Neural cell (in vitro differentiated cells): ENCODE data around the gene ZNF625. TPM values are rescaled to one million over a fixed set of nuclear protein-coding genes. Genes with fewer than 3 reads are reported as not detected.

Source experiments
- H2AFZ ChIP-seq: fragments of 200-600, 300-800 bp; sonication (generic), shearing (Covaris generic); 2 replicates; pipeline ENCODE4 v1.6.0; 2014; ENCODE audit warnings: low read depth, mild to moderate bottlenecking, antibody characterized with exemption, low read length, moderate library complexity
- H3F3A ChIP-seq: fragments of 200-600 bp; shearing (Covaris generic); 2 replicates; pipeline ENCODE4 v1.6.1; 2016; ENCODE audit warnings: mild to moderate bottlenecking, moderate library complexity, mixed read lengths, antibody characterized with exemption, low read length; ENCODE audit not compliant: insufficient read depth, poor library complexity, severe bottlenecking
- H3K27ac ChIP-seq: fragments of 200-600, 300-800 bp; sonication (generic), shearing (Covaris generic); 2 replicates; pipeline ENCODE4 v1.5.1; 2014; ENCODE audit warnings: mild to moderate bottlenecking, low read length, moderate library complexity
- H3K27me3 ChIP-seq: fragments of 300-800, 200-600 bp; sonication (generic), shearing (Covaris generic); 2 replicates; pipeline ENCODE4 v1.6.0; 2014; ENCODE audit warnings: mild to moderate bottlenecking, low read depth, low read length, moderate library complexity; ENCODE audit not compliant: insufficient read depth
- H3K36me3 ChIP-seq: fragments of 300-800, 200-600 bp; sonication (generic), shearing (Covaris generic); 2 replicates; pipeline ENCODE4 v1.5.1; 2014; ENCODE audit warnings: mild to moderate bottlenecking, antibody characterized with exemption, low read length, moderate library complexity; ENCODE audit not compliant: insufficient read depth
- H3K4me2 ChIP-seq: fragments of 300-800, 200-600 bp; sonication (generic), shearing (Covaris generic); 2 replicates; pipeline ENCODE4 v1.6.0; 2014; ENCODE audit warnings: mild to moderate bottlenecking, low read length
- H3K4me3 ChIP-seq: fragments of 300-800, 200-600 bp; sonication (generic), shearing (Covaris generic); 2 replicates; pipeline ENCODE4 v1.5.1; 2014; ENCODE audit warnings: mild to moderate bottlenecking, low read length, moderate library complexity
- H3K79me2 ChIP-seq: fragments of 200-600 bp; shearing (Covaris generic); replicated peaks from 2 replicates; pipeline ENCODE4 v1.6.0; 2014; ENCODE audit warnings: mild to moderate bottlenecking, low read length, moderate library complexity; ENCODE audit not compliant: insufficient read depth
- H3K9ac ChIP-seq: fragments of 300-800, 200-600 bp; sonication (generic), shearing (Covaris generic); 2 replicates; pipeline ENCODE4 v1.6.1; 2016; ENCODE audit warnings: mild to moderate bottlenecking, low read length, mixed read lengths
- H3K9me2 ChIP-seq: fragments of 200-600 bp; shearing (Covaris generic); 2 replicates; pipeline ENCODE4 v1.6.1; 2016; ENCODE audit warnings: mild to moderate bottlenecking, low read length, mixed read lengths; ENCODE audit not compliant: insufficient read depth
- H3K9me3 ChIP-seq: fragments of 200-600, 300-800 bp; sonication (generic), shearing (Covaris generic); 2 replicates; pipeline ENCODE4 v1.6.1; 2016; ENCODE audit warnings: mild to moderate bottlenecking, mixed run types, low read length, moderate library complexity, mixed read lengths
- H4K20me1 ChIP-seq: fragments of 200-600 bp; shearing (Covaris generic); 2 replicates; pipeline ENCODE4 v1.6.1; 2016; ENCODE audit warnings: mild to moderate bottlenecking, mixed run types; ENCODE audit not compliant: insufficient read depth
- CTCF ChIP-seq: fragments of 450-650 bp; IDR thresholded peaks from 2 replicates; pipeline ENCODE4 v1.5.1; 2014; ENCODE audit warnings: antibody characterized with exemption, mild to moderate bottlenecking, moderate library complexity; ENCODE audit not compliant: poor library complexity, severe bottlenecking
- EP300 ChIP-seq: fragments of 450-650 bp; conservative IDR thresholded peaks from 2 replicates; pipeline ENCODE4 v1.6.1; 2014; ENCODE audit warnings: antibody characterized with exemption, mild to moderate bottlenecking, moderate library complexity; ENCODE audit not compliant: poor library complexity, severe bottlenecking
- EZH2 ChIP-seq: fragments of 200-600, 300-800 bp; shearing (Covaris generic), sonication (generic); IDR thresholded peaks from 2 replicates; pipeline ENCODE4 v1.6.1; 2014; ENCODE audit warnings: antibody characterized with exemption, low read length, borderline replicate concordance, mild to moderate bottlenecking; ENCODE audit not compliant: insufficient read depth, poor library complexity, severe bottlenecking
- MXI1 ChIP-seq: fragments of 450-650 bp; conservative IDR thresholded peaks from 2 replicates; pipeline ENCODE4 v1.6.1; 2014; ENCODE audit warnings: antibody characterized with exemption, mild to moderate bottlenecking; ENCODE audit not compliant: poor library complexity, severe bottlenecking
- POLR2AphosphoS5 ChIP-seq: IDR thresholded peaks from 2 replicates; pipeline ENCODE4 v1.6.1; 2012
- RAD21 ChIP-seq: fragments of 450-650 bp; conservative IDR thresholded peaks from 2 replicates; pipeline ENCODE4 v1.6.1; 2014; ENCODE audit warnings: antibody characterized with exemption, mild to moderate bottlenecking, moderate library complexity
- REST ChIP-seq: IDR thresholded peaks from 2 replicates; pipeline ENCODE4 v1.6.1; 2012; ENCODE audit warnings: borderline replicate concordance
- SMC3 ChIP-seq: fragments of 450-650 bp; conservative IDR thresholded peaks from 2 replicates; pipeline ENCODE4 v1.6.1; 2014; ENCODE audit warnings: antibody characterized with exemption, mild to moderate bottlenecking, moderate library complexity; ENCODE audit not compliant: poor library complexity
- TAF1 ChIP-seq: IDR thresholded peaks from 2 replicates; pipeline ENCODE4 v1.6.1; 2012; ENCODE audit warnings: low read depth
- polyA plus RNA-seq: library from polyadenylated mRNA; depleted of rRNA; stranded (reverse); fragments of >200 nt; gene quantifications from 2 replicates; pipeline ENCODE4 v1.2.3, GENCODE V29; 2014

ZNF625 gene
- polyA plus RNA-seq, 1 donor from 2014 or later, result 11.6 TPM

- no peaks in the 10 kb centered on the region for H3K27me3 ChIP-seq
- H3F3A ChIP-seq, result no peaks in the 10 kb centered on the region
- H3K79me2 ChIP-seq, result no peaks in the 10 kb centered on the region
- no peaks in the 10 kb centered on the region for H3K9me2 ChIP-seq
- H2AFZ ChIP-seq, result no peak overlapping the region
- peaks cover 10% of the 10 kb centered on the region for H3K36me3 ChIP-seq
- no peaks in the 10 kb centered on the region for H3K9me3 ChIP-seq
- H3K4me2 ChIP-seq, result no peak overlapping the region
- H4K20me1 ChIP-seq, result no peaks in the 10 kb centered on the region
- TF ChIP-seq CTCF, result no peak
- TF ChIP-seq POLR2AphosphoS5, result no peak
- no peak for TF ChIP-seq SMC3
- TF ChIP-seq TAF1, result no peak
- no peak for TF ChIP-seq MXI1
- no peak for TF ChIP-seq EP300
- no peak for TF ChIP-seq RAD21
- no peak for TF ChIP-seq EZH2
- TF ChIP-seq REST, result no peak
- H3K4me3 ChIP-seq, result no peak overlapping the region
- H3K9ac ChIP-seq, result no peak overlapping the region
- no peak overlapping the region for H3K27ac ChIP-seq
Measured at GRCh38 chr19:12112701-12113100, 43.8 kb downstream of the ZNF625 start.

GRCh38 chr19:12111943-12112637 lies 44.4 kb downstream of the ZNF625 start:
- H3K4me2 ChIP-seq, result no peak overlapping the region
- H3K9ac ChIP-seq, result no peak overlapping the region
- no peak overlapping the region for H2AFZ ChIP-seq
- no peaks in the 10 kb centered on the region for H3K27me3 ChIP-seq
- H3K36me3 ChIP-seq, result peaks cover 10% of the 10 kb centered on the region
- H4K20me1 ChIP-seq, result no peaks in the 10 kb centered on the region
- H3K4me3 ChIP-seq, result no peak overlapping the region
- no peak overlapping the region for H3K27ac ChIP-seq
- H3F3A ChIP-seq, result no peaks in the 10 kb centered on the region
- no peaks in the 10 kb centered on the region for H3K9me3 ChIP-seq
- no peaks in the 10 kb centered on the region for H3K9me2 ChIP-seq
- no peak for TF ChIP-seq POLR2AphosphoS5
- no peak for TF ChIP-seq EZH2
- TF ChIP-seq EP300, result no peak
- TF ChIP-seq REST, result no peak
- no peak for TF ChIP-seq RAD21
- no peak for TF ChIP-seq TAF1
- TF ChIP-seq MXI1, result no peak
- TF ChIP-seq CTCF, result no peak
- TF ChIP-seq SMC3, result no peak
- H3K79me2 ChIP-seq, result no peaks in the 10 kb centered on the region
